ENCODE measurements around the gene DLX3.
A peak's percentile ranks its signal among the peaks of the same experiment; 100 is the strongest.

- TF ChIP-seq CREB1 (CRISPR knock-in tag; IDR thresholded peaks at IDR 0.05) (no peak), CTCF (IDR thresholded peaks at IDR 0.05) (no peak), NR3C1 (CRISPR knock-in tag; conservative IDR thresholded peaks at IDR 0.05; ENCODE audit: low read depth) (no peak), ETV6 (CRISPR knock-in tag; IDR thresholded peaks at IDR 0.05) (0 out of 2 replicates have a peak, but pooled peaks have one; percentile 36), ATF2 (CRISPR knock-in tag; IDR thresholded peaks at IDR 0.05; ENCODE audit: borderline replicate concordance, low read depth) (no peak), E2F5 (CRISPR knock-in tag; IDR thresholded peaks at IDR 0.05) (no peak), ZNF232 (CRISPR knock-in tag; IDR thresholded peaks at IDR 0.05) (no peak), ZBTB21 (CRISPR knock-in tag; IDR thresholded peaks at IDR 0.05; ENCODE audit: borderline replicate concordance) (no peak), PRDM15 (CRISPR knock-in tag; IDR thresholded peaks at IDR 0.05) (no peak), FOXJ3 (CRISPR knock-in tag; IDR thresholded peaks at IDR 0.05; ENCODE audit: borderline replicate concordance) (no peak)
Measured at GRCh38 chr17:49995055-49995738, at the start of gene DLX3.

Data from WTC11 (cell line).